Activated naive CD8-positive, alpha-beta T cell treated with anti-CD3 and anti-CD28 coated beads, Interleukin-2, amount 10 ng/mL, durations not matched to agents 7 days and 5 days (primary cell): ENCODE data around the gene ZRANB3. TPM values are rescaled to one million over a fixed set of nuclear protein-coding genes. Genes with fewer than 3 reads are reported as not detected.
"Not testable (repeated sequence)": the region's sequence is repeated elsewhere in the genome, so short reads cannot be mapped to it uniquely, and the experiment has no call there.

Source experiments
- ATAC-seq: fragments of 150-1000 bp; cut with Tn5 transposase; one replicate; pipeline ENCODE4 v1.10.0; 2021; ENCODE audit warnings: low read depth, moderate library complexity
- POLR2A ChIA-PET: fragments of 350-600 bp; sonication (Branson Sonifier 250); formaldehyde crosslinking; loops from one replicate; lab custom pipeline; 2021; ENCODE audit warnings: antibody characterized with exemption; lab: Charles Lee
- DNase-seq: peaks from one replicate; pipeline ENCODE4 v3.0.0; 2021
- H3K27ac Mint-ChIP-seq: one replicate; pipeline ENCODE4 v1.8.0; 2022; ENCODE audit warnings: mild to moderate bottlenecking, mixed read lengths
- H3K27me3 Mint-ChIP-seq: one replicate; pipeline ENCODE4 v1.8.0; 2022; ENCODE audit warnings: mild to moderate bottlenecking, moderate library complexity, mixed read lengths
- H3K36me3 Mint-ChIP-seq: one replicate; pipeline ENCODE4 v1.8.0; 2021; ENCODE audit warnings: mild to moderate bottlenecking, mixed read lengths
- H3K4me1 Mint-ChIP-seq: one replicate; pipeline ENCODE4 v1.8.0; 2021; ENCODE audit warnings: mixed read lengths
- H3K4me3 Mint-ChIP-seq: one replicate; pipeline ENCODE4 v1.8.0; 2022; ENCODE audit warnings: mild to moderate bottlenecking, moderate library complexity, mixed read lengths
- H3K9me3 Mint-ChIP-seq: one replicate; pipeline ENCODE4 v1.8.0; 2021; ENCODE audit warnings: mixed read lengths
- total RNA-seq, 2 experiments: library from RNA; stranded (reverse); gene quantifications; one replicate each; pipeline ENCODE4 v1.2.3, GENCODE V29; 2021

The ZRANB3 gene
- total RNA-seq, 2 experiments from 2014 or later = 7.0 to 7.9 TPM

DNA sequence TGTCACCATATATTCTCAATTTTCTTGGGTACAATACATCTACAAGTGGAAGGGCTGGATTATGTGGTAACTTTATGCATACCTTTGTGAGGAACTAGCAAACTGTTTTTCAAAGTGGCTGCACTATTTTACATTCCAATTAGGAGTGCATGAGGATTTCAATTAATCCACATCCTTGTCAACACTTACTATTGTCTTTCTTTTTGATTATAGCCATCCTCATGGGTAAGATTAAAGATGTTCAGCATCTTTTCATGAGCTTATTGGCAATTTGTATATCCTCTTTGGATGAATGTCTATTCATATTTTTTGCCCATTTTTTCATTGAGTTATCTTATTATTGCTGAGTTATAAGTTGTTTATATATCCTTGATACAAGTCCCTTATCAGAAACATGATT lies 73.7 kb downstream of the ZRANB3 start:
- Mint-ChIP-seq H3K9me3 (peaks cover 12% of the 10 kb centered on the region), H3K27me3 (no peaks in the 10 kb centered on the region), H3K27ac (no peak overlapping the region), H3K4me3 (no peak overlapping the region), H3K36me3 (peaks cover 17% of the 10 kb centered on the region), H3K4me1 (no peaks in the 10 kb centered on the region)
- no peak for DNase-seq
- POLR2A ChIA-PET = no interaction called here
- ATAC-seq = no peak

DNA sequence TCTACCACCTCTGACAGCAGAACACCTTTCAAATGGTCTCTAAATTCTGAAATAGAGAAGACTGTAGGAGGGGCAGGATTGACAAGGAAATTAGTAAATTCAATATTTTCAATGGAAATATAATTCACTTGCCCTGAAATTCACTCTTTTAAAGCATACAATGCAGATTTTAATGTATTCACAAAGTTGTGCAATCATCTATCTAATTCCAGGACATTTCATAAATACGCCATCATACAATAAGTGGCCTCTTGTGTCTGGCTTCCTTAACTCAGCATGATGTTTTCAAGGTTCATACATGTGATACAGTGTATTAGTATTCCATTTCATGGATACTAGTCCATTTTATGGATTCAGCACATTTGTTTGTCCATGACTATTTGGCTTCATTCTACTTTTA lies 74.2 kb downstream of the ZRANB3 start:
- no peak overlapping the region for H3K4me3 Mint-ChIP-seq
- no peaks in the 10 kb centered on the region for H3K4me1 Mint-ChIP-seq
- H3K9me3 Mint-ChIP-seq = peaks cover 13% of the 10 kb centered on the region
- H3K27me3 Mint-ChIP-seq = no peaks in the 10 kb centered on the region
- no peak overlapping the region for H3K27ac Mint-ChIP-seq
- DNase-seq (no peak), ATAC-seq (no peak)
- POLR2A ChIA-PET = no interaction called here
- peaks cover 19% of the 10 kb centered on the region for H3K36me3 Mint-ChIP-seq

DNA sequence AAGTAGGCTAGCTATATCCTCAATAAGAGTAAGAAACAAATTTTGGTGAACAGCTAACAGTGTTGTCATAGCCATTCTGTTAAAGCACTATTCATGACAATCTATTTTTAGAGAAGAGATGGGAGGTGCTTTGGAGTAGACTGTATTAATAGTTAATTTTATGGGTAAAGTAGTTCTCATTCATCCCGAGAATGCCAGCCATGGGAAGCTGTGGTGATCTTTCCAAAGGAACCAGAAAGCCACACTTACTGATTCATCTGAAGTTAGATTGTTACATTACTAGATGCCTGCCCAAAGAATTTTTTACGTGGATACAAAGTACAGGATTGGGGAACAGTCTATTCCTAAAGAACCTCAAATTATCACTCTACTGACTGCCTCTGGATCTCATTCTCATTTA lies 74.6 kb downstream of the ZRANB3 start:
- no peaks in the 10 kb centered on the region for H3K27me3 Mint-ChIP-seq
- no peak for ATAC-seq
- POLR2A ChIA-PET = no interaction called here
- peaks cover 23% of the 10 kb centered on the region for H3K36me3 Mint-ChIP-seq
- DNase-seq = no peak
- H3K4me1 Mint-ChIP-seq = no peaks in the 10 kb centered on the region
- H3K4me3 Mint-ChIP-seq = no peak overlapping the region
- no peak overlapping the region for H3K27ac Mint-ChIP-seq
- H3K9me3 Mint-ChIP-seq = peaks cover 16% of the 10 kb centered on the region

DNA sequence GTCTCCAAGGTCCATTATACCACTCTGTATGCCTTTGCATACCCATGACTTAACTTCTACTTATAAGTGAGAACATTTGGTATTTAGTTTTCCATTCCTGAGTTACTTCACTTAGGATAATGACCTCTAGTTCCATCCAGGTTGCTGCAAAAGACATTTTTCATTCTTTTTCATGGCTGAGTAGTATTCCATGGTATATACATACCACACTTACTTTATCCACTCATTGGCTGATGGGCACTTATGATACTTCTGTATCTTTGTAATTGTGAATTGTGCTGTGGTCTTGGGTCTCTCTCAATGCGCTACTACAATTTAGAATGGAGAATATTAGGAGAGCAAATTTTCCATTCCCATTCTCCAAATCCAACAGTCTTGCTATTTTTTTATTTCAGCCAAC lies 76.4 kb downstream of the ZRANB3 start:
- POLR2A ChIA-PET = no interaction called here
- Mint-ChIP-seq H3K36me3 (peaks cover 26% of the 10 kb centered on the region), H3K27me3 (no peaks in the 10 kb centered on the region), H3K27ac (no peak overlapping the region), H3K4me1 (no peaks in the 10 kb centered on the region), H3K4me3 (no peak overlapping the region), H3K9me3 (peaks cover 17% of the 10 kb centered on the region)
- DNase-seq (no peak), ATAC-seq (no peak)

DNA sequence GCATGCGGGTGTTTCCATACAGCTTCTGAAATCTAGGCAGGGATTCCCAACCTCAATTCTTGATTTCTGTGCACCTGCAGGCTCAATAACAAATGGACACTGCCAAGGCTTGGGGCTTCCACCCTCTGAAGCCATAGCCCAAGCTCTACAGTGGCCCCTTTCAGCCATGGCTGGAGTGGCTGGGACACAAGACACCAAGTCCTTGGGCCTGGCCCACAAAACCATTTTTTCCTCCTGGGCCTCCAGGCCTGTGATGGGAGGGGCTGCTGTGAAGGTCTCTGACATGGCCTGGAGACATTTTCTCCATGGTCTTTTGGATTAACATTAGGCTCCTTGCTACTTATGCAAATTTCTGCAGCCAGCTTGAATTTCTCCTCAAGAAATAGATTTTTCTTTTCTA lies 78.0 kb downstream of the ZRANB3 start:
- H3K27ac Mint-ChIP-seq, DNase-seq, ATAC-seq, H3K4me3 Mint-ChIP-seq, H3K27me3 Mint-ChIP-seq, H3K4me1 Mint-ChIP-seq, POLR2A ChIA-PET: not testable (repeated sequence)
- Mint-ChIP-seq H3K36me3 (peaks cover 24% of the 10 kb centered on the region), H3K9me3 (peaks cover 15% of the 10 kb centered on the region)

DNA sequence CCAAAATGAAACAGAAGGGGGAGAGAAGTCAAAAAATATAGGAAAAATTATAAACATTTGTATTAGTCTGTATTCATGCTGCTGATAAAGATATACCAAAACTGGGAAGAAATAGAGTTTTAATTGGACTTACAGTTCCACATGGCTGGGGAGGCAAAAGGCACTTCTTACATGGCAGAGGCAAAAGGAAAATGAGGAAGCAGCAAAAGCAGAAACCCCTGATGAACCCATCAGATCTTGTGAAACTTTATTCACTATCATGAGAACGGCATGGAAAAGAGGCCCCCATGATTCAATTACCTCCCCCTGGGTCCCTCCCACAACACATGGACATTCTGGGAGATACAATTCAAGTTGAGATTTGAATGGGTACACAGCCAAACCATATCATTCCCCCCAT lies 79.1 kb downstream of the ZRANB3 start:
- H3K9me3 Mint-ChIP-seq = peaks cover 14% of the 10 kb centered on the region
- H3K4me1 Mint-ChIP-seq = no peaks in the 10 kb centered on the region
- POLR2A ChIA-PET = no interaction called here
- DNase-seq = no peak
- H3K27ac Mint-ChIP-seq = no peak overlapping the region
- no peaks in the 10 kb centered on the region for H3K27me3 Mint-ChIP-seq
- H3K36me3 Mint-ChIP-seq = peaks cover 20% of the 10 kb centered on the region
- ATAC-seq = no peak
- no peak overlapping the region for H3K4me3 Mint-ChIP-seq

DNA sequence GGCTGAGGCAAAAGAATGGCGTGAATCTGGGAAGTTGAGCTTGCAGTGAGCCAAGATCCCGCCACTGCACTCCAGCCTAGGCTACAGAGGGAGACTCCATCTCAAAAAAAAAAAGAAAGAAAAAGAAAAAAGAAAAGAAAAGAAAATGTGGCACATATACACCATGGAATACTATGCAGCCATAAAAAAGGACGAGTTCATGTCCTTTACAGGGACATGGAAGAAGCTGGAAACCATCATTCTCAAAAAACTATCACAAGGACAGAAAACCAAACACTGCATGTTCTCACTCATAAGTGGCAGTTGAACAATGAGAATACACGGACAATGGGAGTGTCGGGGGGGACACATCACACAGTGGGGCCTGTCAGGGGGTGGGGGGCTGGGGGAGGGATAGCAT lies 88.0 kb downstream of the ZRANB3 start:
- DNase-seq, H3K36me3 Mint-ChIP-seq, H3K27me3 Mint-ChIP-seq, ATAC-seq, POLR2A ChIA-PET, H3K4me1 Mint-ChIP-seq, H3K9me3 Mint-ChIP-seq, H3K4me3 Mint-ChIP-seq, H3K27ac Mint-ChIP-seq: not testable (repeated sequence)

DNA sequence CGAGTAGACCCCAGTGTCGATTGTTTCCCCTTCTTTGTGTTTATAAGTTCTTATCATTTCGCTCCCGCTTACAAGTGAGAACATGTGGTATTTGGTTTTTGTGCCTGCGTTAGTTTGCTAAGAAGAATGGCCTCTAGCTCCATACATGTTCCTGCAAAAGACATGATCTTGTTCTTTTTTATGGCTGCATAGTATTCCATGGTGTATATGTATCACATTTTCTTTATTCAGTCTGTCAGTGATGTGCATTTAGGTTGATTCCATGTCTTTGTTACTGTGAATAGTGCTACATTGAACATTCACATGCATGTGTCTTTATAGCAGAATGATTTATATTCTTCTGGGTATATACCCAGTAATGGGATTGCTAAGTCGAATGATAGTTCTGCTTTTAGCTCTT lies 95.9 kb downstream of the ZRANB3 start:
- POLR2A ChIA-PET, H3K36me3 Mint-ChIP-seq: not testable (repeated sequence)

DNA sequence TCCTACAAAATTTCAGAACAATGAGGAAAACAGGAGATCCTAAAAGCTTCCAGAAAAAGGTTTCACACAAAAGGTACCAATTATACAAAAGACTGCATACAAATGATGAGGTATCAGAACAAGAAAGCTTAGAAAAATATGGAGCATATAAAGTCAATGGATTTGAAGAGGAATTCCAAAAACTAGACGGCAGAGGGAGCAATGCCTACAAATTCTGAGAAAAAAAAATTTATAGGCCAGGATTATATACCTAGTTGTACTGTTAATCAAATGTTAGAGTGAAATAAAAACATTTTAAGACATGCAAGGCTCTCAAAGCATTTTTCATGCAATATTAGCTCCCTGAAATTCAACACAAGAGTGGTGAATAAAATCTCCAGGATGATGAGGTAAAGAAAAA lies 106.2 kb downstream of the ZRANB3 start:
- H3K9me3 Mint-ChIP-seq = peaks cover 12% of the 10 kb centered on the region

More for the DNA sequence above, 95.9 kb downstream of the ZRANB3 start:
- H3K27me3 Mint-ChIP-seq, H3K4me3 Mint-ChIP-seq, DNase-seq, ATAC-seq, H3K4me1 Mint-ChIP-seq, H3K27ac Mint-ChIP-seq: not testable (repeated sequence)
- H3K9me3 Mint-ChIP-seq = peaks cover 11% of the 10 kb centered on the region

DNA sequence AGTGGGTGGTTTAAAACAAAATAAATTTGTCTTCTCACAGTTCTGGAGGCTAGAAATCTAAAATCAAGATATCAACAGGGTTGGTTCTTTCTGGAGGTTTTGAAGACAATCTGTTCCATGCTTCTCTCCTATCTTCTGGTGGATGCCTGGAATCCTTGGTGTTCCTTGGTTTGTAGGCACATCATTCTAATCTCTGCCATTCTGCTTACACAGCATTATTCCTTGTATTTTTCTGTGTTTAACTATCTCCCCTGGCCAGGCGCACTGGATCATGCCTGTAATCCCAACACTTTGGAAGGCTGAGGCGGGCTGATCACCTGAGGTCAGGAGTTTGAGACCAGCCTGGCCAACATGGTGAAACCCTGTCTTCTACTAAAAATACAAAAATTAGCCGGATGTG lies 108.1 kb downstream of the ZRANB3 start:
- peaks cover 12% of the 10 kb centered on the region for H3K9me3 Mint-ChIP-seq
- ATAC-seq = no peak

More for the DNA sequence above, 106.2 kb downstream of the ZRANB3 start:
- Mint-ChIP-seq H3K4me1 (no peaks in the 10 kb centered on the region), H3K4me3 (no peak overlapping the region), H3K27me3 (no peaks in the 10 kb centered on the region), H3K27ac (no peak overlapping the region), H3K36me3 (peaks cover 13% of the 10 kb centered on the region)
- ATAC-seq (no peak), DNase-seq (no peak)
- POLR2A ChIA-PET = no interaction called here

DNA sequence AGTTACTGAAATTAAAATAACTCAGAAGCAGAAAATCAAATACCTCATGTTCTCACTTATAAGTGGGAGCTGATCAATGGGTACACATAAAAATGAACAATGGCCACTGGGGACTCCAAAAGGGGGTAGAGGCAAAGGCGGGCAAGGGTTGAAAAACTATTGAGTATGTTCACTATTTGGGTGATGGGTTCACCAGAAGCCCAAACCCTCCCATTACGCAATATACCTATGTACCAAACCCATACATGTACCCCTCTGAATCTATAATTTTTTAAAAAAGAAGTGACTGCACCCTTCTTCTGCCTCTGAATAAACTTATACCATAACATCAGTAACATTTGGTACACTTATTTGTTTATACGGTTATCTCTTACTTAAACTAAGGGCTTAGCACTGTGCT lies 119.4 kb downstream of the ZRANB3 start:
- no peaks in the 10 kb centered on the region for H3K27me3 Mint-ChIP-seq
- peaks cover 8% of the 10 kb centered on the region for H3K36me3 Mint-ChIP-seq
- peaks cover 16% of the 10 kb centered on the region for H3K9me3 Mint-ChIP-seq
- H3K27ac Mint-ChIP-seq = no peak overlapping the region
- POLR2A ChIA-PET = no interaction called here
- ATAC-seq = no peak
- no peak for DNase-seq
- no peak overlapping the region for H3K4me3 Mint-ChIP-seq
- no peaks in the 10 kb centered on the region for H3K4me1 Mint-ChIP-seq

More for the DNA sequence above, 108.1 kb downstream of the ZRANB3 start:
- Mint-ChIP-seq H3K4me3 (no peak overlapping the region), H3K27me3 (no peaks in the 10 kb centered on the region), H3K4me1 (no peaks in the 10 kb centered on the region), H3K27ac (no peak overlapping the region), H3K36me3 (peaks cover 12% of the 10 kb centered on the region)
- POLR2A ChIA-PET = no interaction called here
- DNase-seq = no peak

DNA sequence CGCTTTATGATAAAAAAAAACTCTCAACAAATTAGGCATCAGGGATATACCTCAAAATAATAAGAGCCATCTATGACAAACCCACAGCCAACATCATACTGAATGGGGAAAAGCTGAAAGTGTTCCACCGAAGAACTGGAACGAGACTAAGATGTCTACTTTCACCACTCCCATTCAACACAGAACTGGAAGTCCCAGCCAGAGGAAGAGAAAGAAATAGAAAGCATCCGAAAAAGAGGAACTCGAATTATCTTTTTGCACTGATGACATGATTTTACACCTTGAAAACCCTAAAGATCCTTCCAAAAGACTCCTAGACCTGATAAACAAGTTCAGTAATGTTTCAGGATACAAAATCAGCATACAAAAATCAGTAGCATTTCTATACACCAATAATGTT lies 121.6 kb downstream of the ZRANB3 start:
- DNase-seq (no peak), ATAC-seq (no peak)
- POLR2A ChIA-PET = no interaction called here
- Mint-ChIP-seq H3K9me3 (peaks cover 28% of the 10 kb centered on the region), H3K36me3 (peaks cover 10% of the 10 kb centered on the region), H3K4me3 (no peak overlapping the region), H3K4me1 (no peaks in the 10 kb centered on the region), H3K27me3 (no peaks in the 10 kb centered on the region), H3K27ac (no peak overlapping the region)

DNA sequence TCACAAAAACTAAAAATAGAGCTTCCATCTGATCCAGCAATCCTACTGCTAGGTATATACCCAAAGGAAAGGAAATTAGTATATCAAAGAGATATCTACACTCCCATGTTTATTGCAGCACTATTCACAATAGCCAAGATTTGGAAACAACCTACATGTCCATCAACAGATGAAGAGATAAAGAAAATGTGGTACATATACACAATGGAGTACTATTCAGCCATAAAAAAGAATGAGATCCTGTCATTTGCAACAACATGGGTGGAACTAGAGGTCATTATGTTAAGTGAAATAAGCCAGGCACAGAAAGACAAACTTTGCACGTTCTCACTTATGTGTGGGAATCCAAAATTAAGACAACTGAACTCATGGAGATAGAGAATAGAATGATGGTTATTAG lies 134.8 kb downstream of the ZRANB3 start:
- DNase-seq, ATAC-seq, H3K9me3 Mint-ChIP-seq, POLR2A ChIA-PET, H3K4me3 Mint-ChIP-seq, H3K27ac Mint-ChIP-seq, H3K27me3 Mint-ChIP-seq, H3K4me1 Mint-ChIP-seq, H3K36me3 Mint-ChIP-seq: not testable (repeated sequence)

DNA sequence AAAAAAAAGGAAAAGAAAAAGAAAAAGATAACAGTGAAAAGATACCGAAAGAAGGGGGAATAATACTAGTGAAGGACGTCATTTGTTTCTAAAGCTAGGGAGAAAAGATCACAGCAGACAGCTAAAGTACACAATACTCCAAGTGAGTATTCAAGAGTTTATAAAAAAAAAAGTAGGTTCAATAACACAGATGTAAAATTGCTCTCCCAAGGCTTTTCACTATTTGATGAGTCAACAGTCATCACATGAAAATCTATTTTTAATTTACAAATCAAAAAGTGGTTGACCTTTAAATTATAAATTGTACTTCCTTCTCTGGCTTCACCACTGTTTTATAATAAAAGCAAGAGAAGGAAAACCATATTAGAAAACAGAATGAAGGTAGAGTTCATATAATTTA lies 144.0 kb downstream of the ZRANB3 start:
- peaks cover under 1% of the 10 kb centered on the region for H3K36me3 Mint-ChIP-seq
- POLR2A ChIA-PET = no interaction called here
- no peak overlapping the region for H3K27ac Mint-ChIP-seq
- no peaks in the 10 kb centered on the region for H3K4me1 Mint-ChIP-seq
- peaks cover 7% of the 10 kb centered on the region for H3K9me3 Mint-ChIP-seq
- DNase-seq (no peak), ATAC-seq (no peak)
- no peak overlapping the region for H3K4me3 Mint-ChIP-seq
- H3K27me3 Mint-ChIP-seq = no peaks in the 10 kb centered on the region

DNA sequence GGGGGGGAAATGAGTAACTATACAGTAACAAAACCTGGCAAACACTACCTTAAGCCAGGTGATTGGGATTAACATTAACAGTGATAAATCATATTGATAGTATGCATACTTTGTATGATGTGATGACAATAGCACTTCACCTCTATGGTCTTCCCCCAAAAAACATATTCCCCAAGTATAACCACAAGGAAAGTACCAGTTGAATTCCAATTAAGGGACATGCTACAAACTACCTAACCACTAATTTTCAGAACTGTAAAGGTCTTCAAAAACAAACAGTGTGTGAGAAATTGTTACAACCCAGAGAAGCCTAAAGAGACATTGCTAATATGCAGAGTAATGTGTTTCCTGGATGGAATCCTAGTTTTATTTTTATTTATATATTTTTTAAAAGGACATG lies 152.4 kb downstream of the ZRANB3 start:
- POLR2A ChIA-PET = no interaction called here

More for the DNA sequence above, 152.4 kb downstream of the ZRANB3 start:
- H3K36me3 Mint-ChIP-seq = peaks cover 14% of the 10 kb centered on the region
- H3K27ac Mint-ChIP-seq = no peak overlapping the region
- no peak overlapping the region for H3K4me3 Mint-ChIP-seq
- no peak for ATAC-seq
- H3K9me3 Mint-ChIP-seq = peaks cover 11% of the 10 kb centered on the region
- DNase-seq = no peak
- no peaks in the 10 kb centered on the region for H3K27me3 Mint-ChIP-seq
- no peaks in the 10 kb centered on the region for H3K4me1 Mint-ChIP-seq
